GM19397 (cell line): ENCODE results near the gene TMEM240.
"Not testable (repeated sequence)": the region's sequence is repeated elsewhere in the genome, so short reads cannot be mapped to it uniquely, and the experiment has no call there.

Experiments
- ATAC-seq: cut with Tn5 transposase; IDR thresholded peaks from one replicate; pipeline ENCODE4 v1.9.1; 2021; ENCODE audit warnings: mild to moderate bottlenecking, moderate library complexity; ENCODE audit not compliant: unreplicated experiment

Gene TMEM240

GRCh38 chr1:1505801-1506200, 34.6 kb downstream of the TMEM240 start:
- ATAC-seq = not testable (repeated sequence)

- ATAC-seq = not testable (repeated sequence)
These were observed 35.0 kb downstream of the TMEM240 start for GRCh38 chr1:1505366-1505798.

GRCh38 chr1:1504777-1505365, 35.6 kb downstream of the TMEM240 start:
- not testable (repeated sequence) for ATAC-seq

- ATAC-seq = not testable (repeated sequence)
These were observed 44.9 kb downstream of the TMEM240 start for GRCh38 chr1:1495461-1495975.

- not testable (repeated sequence) for ATAC-seq
These were observed 46.1 kb downstream of the TMEM240 start for GRCh38 chr1:1494311-1494710.

- ATAC-seq = no peak
These were observed 48.8 kb downstream of the TMEM240 start for GRCh38 chr1:1491601-1492000.

GRCh38 chr1:1490633-1491230, 49.7 kb downstream of the TMEM240 start:
- ATAC-seq = no peak

GRCh38 chr1:1489861-1490260, 50.6 kb downstream of the TMEM240 start:
- ATAC-seq = no peak

GRCh38 chr1:1489231-1489630, 51.2 kb downstream of the TMEM240 start:
- ATAC-seq = no peak

- ATAC-seq = no peak
These were observed 52.7 kb downstream of the TMEM240 start for GRCh38 chr1:1487701-1488100.

GRCh38 chr1:1485755-1486317, 54.6 kb downstream of the TMEM240 start:
- ATAC-seq = not testable (repeated sequence)

- ATAC-seq = not testable (repeated sequence)
These were observed 55.3 kb downstream of the TMEM240 start for GRCh38 chr1:1484976-1485750.
